ENCODE measurements around the gene LMTK3.
"Not testable (repeated sequence)": the region's sequence is repeated elsewhere in the genome, so short reads cannot be mapped to it uniquely, and the experiment has no call there.

The LMTK3 gene

DNA sequence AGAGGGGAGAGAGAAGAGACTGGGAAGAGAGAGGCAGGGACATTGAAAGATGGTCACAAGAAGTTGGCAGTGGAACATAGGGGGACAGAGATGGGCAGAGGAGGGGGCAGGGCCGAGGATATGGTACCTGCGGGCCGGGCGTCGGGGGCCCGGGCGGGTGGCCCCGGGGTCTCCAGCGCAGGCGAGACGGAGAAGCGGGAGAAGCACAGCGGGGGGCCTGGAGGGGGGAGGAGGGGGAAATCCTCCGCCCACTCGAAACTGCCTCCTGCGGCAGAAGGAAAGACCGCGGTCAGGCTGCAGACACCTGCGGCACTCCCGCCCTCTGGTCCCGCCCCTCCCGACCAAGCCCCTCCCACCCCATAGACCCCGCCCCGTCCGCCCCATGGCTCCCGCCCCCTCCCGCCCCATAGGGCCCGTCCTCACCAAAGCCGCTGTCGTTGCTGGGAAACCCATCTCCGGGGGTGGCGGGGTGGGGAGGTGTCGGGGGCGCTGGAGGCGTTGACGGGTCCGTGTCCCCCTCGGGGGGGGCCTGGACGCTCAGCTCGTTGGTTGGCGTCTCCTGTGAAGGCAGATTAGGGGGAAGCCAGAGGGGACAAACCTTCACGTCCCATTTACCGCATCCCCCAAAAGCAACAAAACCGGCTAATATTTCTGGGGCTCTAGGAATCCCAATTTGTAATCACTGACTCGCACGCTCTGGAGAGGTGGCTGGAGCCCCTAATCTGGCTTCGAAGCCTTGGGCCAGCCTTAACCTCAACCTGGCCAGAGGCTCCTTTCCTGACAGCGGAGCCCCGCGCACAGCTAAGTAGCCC, 20.4 kb downstream of the LMTK3 start:
- in situ Hi-C loops (cut with MboI; ENCODE audit: low sequenced_read_pairs) = no loop called here

DNA sequence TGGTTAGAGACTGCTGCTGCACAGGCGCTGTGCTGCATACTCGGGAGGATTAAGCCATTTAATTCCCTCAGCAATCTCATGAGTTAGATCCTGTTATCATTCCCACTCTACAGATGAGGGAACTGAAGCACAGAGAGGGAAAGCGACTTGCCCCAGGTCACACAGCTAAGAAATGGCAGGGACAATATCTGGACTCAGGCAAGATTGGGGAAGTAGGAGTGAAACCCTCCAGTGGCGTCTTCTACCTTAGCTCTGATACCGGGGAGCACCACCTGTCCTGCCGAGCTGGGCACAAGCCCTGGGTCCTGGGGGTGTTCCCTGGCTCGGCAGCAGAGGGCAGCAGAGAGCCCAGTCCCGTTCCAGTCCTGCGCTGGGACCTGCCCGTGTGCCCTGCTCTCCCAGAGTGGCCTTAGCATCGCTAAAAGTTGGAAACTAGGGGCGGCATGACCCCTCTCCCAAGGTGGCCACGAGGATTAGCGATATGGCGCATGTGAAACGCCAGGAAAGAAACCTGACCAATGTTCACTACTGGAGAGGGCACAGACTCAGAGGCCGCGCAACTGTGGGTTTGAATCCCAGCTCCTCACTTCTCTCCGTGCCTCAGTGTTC, 21.9 kb downstream of the LMTK3 start:
- in situ Hi-C loops (cut with MboI; ENCODE audit: low sequenced_read_pairs) = no loop called here

DNA sequence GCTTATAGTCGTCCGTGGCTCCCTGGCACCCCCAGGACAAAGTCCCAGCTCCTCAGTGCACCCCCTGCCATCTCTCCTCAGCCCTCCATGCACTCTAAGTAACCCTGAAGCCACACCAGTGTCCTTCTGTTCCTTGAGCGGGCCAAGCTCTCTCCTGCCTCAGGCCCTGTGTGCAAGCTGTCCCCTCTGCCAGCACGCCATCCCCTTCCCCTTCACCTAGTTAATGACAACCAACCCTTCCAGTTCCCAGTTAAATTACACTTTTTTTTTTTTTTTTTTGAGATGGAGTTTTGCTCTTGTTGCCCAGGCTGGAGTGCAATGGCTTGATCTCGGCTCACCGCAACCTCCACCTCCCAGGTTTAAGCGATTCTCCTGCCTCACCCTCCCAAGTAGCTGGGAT, 23.2 kb downstream of the LMTK3 start:
- in situ Hi-C loops (cut with MboI; ENCODE audit: low sequenced_read_pairs) = not testable (repeated sequence)

DNA sequence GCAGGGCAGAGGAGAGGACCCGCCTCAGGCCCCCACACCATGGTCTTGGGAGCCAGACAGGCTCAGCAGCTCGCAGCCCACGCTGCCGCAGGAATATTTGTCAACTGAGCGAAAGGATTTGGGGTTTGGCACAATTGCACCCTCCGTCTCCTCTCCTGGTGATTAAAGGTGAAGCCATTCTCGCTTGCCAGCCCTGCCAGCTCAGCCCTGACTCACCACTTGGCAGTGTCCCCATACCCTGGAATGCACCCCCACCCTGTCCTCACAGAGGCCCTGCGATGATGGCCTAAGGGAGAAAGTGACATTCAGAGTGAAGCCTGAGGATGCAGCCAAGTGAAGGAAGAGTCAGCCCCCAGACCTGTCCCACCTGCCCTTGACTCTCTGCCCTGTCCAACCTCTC, 23.7 kb downstream of the LMTK3 start:
- in situ Hi-C loops (cut with MboI; ENCODE audit: low sequenced_read_pairs) = no loop called here

DNA sequence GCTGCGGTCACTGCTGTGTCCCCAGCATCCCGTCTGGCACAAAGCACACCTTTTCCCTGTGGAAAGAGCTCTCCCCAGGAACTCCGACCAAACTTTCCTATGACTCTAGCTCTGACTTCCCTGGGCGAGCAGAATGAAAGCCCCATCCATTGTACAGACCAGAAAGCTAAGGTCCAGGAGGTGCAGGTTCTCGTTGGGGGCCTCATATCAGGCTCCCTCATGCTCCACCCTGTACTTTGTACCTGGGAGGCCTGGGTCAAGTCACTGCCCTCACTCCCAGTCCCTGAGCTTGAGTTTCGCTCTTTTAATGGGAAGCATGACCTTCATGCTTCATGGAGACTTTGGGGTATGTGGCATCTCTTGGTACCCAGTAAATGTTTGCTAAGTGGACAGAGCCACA, 24.1 kb downstream of the LMTK3 start:
- in situ Hi-C loops (cut with MboI; ENCODE audit: low sequenced_read_pairs) = no loop called here

DNA sequence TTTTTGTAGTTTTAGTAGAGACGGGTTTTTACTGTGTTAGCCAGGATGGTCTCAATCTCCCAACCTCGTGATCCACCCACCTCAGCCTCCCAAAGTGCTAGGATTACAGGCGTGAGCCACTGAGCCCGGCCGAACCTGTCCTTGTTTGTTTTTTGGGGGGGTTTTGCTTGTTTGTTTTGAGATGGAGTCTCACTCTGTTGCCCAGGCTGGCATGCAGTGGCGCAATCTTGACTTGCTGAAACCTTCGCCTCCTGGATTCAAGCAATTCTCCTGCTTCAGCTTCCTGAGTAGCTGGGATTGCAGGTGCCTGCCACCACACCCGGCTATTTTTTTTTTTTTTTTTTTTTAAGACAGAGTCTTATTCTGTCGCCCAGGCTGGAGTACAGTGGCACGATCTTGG, 24.9 kb downstream of the LMTK3 start:
- in situ Hi-C loops (cut with MboI; ENCODE audit: low sequenced_read_pairs) = not testable (repeated sequence)

DNA sequence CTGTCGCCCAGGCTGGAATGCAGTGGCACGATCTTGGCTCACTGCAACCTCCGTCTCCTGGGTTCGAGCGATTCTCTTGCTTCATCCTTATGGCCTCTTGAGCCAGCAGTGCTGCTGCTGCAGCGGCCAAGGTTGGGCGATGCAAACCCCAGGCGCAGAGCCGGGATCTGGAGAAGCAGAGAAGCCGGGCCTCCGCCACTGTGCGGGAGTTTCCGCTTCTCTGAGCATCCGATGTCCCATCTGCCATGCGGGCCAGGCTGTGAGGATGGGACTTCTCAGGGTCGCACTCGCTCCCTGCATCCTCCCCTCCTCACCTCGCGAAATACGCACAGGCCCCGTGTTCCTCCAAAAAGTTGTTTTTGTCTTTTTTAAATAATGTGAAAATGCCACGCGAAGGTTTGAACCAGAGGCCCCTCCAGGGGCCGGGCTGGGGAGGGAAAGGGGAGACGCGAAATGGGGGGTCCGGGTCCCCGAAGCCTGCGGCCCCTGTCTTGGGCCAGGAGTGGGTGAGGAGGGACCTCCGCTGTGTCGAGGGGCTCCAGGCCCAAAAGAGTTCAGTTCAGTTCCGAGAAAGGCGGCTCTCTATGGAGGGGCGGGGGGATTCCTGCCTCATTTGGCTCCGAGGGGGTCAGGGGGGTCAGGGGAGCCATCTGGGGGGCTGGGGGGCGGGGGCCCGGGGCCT, 26.6 kb downstream of the LMTK3 start:
- in situ Hi-C loops (cut with MboI; ENCODE audit: low sequenced_read_pairs) = no loop called here

DNA sequence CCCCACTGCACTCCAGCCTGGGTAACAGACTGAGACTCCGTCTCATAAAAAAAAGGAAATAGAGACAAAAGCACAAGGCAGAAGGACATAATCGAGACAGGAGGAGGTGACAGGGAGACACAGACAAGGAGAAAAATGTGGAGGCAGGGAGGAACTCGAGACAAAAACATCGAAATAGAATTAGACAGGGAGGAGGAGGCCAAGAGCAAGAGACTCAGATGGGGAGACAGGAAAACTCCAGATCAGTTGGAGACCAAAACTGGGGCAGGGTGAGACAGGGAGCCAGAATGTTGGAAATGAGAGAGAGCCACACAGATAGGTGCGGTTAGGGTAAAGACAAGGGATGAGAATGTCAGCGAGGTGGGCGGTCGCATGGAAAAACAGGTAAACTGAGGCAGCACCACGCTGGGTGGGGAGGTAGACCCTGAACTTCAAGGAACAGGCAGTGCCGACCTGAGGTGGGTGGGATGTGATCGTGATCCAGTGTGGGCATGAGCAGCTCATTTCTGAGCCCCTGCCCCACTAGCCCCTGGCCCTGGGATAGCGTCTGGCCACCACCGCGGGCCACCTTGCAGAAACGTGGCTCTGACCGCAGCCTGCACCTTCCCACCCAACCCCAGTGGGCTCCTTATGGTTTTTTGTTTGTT, 27.3 kb downstream of the LMTK3 start:
- in situ Hi-C loops (cut with MboI; ENCODE audit: low sequenced_read_pairs) = no loop called here

DNA sequence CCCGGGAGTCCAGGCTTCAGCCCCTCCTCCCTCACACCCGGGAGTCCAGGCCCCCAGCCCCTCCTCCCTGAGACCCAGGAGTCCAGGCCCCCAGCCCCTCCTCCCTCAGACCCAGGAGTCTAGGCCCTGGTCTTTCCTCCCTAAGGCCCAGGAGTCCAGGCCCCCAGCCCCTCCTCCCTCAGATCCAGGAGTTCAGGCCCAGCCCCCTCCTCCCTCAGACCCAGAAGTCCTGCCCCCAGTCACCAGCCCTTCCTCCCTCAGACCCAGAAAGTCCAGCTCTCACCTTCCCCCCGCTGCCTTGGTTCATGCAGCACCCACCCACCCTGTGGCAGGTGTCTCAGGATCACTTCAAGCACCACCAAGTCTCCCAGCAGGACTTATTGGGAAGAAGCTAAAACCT, 28.3 kb downstream of the LMTK3 start:
- in situ Hi-C loops (cut with MboI; ENCODE audit: low sequenced_read_pairs) = no loop called here

DNA sequence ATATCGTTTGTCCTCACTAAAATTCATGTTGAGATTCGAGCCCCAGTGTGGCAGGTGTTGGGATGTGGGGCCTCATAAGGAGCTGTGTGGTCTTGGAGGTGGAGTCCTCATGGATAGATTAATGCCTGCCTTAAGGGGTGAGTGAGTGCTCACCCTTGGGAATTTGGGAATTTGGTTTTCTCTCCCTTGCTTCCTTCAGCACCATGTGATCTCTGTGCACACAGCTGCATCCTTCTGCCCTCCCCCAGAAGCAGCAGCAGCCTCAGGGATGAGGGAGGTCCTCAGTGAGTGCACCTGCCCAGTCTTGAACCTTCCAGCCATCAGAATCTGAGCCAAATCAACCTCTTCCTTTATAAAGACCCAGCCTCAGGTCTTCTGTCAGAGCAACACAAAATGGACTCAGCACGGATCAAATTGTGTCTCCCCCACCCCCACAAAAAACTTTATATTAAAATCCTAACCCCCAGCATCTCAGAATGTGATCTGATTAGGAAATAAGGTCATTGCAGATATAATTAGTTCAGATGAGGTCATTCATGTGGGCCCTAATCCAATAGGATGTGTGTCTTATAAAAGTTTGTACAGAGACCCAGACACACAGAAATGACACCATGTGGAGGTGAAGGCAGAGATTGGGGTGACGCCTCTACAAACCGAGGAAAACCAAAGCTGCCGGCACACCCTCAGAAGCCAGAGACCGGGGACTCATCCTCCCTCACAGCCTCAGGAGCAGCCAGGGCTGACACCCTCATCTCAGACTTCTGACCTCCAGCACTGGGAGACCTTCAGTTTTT, 29.6 kb downstream of the LMTK3 start:
- in situ Hi-C loops (cut with MboI; ENCODE audit: low sequenced_read_pairs) = no loop called here

DNA sequence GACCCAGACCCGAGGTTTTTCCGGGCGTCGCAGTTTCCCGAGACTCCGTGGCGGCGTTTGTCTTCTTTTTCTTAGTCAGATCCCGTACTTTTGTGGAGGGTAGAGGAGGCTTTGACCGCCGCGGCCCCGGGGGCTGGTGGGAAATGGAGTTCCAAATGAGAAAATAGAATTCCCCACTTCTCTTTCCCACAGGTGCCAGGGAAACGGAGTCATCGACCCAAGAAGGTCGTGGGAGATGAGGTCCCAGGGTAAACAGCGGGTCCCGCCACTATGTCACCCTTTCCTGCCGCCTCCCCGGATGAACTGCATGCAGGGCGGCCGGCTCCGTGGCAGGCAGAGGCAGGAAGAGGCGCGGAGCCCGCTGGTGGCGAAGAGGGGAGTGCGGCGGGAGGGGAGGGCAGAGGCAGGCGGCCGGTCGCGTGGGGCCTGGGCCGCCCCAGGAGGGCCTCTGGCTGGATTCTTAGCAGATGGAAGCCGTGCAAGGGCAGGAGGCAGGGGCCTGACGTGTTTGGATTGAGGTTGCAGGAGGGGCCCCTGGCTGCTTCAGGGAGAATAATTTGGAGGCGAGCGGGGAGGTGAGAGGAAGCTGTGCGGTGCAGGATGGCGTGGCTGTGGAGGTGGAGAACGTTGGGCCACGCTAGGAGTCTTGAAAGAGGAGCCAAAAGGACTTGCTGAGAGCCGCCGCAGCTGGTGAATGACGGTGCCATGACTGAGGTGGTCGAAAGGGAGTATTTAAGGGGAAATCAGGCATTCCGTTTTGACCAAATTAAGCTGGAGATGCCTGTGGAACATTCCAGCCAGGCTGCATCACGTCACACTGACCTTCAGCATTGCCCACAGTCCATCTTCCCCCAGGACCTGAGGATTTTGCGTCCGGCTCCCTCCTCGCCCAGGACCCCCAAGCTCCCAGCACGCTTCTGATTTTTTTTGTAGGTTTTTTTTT, 30.8 kb downstream of the LMTK3 start:
- in situ Hi-C loops (cut with MboI; ENCODE audit: low sequenced_read_pairs) = no loop called here

DNA sequence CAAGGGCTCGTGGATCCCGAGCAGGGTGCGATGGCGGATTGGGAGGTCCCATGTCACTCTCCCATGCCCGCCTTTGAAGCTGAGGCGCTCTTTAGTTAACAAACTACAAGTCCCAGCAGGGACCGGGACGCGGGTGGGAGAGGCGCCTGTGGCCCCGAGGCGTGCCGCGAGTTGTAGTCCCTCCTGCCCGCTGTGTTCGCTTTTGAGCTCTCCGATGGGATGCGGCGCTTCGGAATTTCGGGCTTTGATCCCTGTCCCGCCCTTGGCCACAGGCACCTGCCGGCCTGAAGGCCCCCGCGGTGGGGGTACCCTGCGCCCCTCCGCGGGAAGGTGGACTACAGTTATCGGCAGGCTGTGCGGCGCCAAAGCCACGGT, 31.5 kb downstream of the LMTK3 start:
- in situ Hi-C loops (cut with MboI; ENCODE audit: low sequenced_read_pairs) = no loop called here

DNA sequence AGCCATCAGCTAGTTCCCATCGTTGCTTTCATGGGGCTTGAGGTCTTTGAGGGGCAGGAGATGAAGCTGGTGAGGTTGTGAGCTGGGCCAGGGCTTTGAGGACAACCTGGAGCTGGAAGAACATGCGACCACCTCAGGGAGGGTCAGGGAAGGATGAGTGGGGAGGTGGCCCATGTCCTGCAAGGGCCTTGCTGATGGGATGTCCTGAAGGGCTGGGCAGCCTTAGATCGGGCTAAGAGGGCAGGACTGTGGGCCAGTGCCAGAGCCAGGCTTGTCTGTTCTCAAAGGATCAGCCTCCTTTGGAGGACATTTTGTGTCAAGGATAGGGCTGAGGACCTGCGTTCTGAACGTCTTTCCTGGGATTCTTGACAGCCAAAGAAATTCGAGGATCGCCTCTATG, 31.9 kb downstream of the LMTK3 start:
- in situ Hi-C loops (cut with MboI; ENCODE audit: low sequenced_read_pairs) = no loop called here

DNA sequence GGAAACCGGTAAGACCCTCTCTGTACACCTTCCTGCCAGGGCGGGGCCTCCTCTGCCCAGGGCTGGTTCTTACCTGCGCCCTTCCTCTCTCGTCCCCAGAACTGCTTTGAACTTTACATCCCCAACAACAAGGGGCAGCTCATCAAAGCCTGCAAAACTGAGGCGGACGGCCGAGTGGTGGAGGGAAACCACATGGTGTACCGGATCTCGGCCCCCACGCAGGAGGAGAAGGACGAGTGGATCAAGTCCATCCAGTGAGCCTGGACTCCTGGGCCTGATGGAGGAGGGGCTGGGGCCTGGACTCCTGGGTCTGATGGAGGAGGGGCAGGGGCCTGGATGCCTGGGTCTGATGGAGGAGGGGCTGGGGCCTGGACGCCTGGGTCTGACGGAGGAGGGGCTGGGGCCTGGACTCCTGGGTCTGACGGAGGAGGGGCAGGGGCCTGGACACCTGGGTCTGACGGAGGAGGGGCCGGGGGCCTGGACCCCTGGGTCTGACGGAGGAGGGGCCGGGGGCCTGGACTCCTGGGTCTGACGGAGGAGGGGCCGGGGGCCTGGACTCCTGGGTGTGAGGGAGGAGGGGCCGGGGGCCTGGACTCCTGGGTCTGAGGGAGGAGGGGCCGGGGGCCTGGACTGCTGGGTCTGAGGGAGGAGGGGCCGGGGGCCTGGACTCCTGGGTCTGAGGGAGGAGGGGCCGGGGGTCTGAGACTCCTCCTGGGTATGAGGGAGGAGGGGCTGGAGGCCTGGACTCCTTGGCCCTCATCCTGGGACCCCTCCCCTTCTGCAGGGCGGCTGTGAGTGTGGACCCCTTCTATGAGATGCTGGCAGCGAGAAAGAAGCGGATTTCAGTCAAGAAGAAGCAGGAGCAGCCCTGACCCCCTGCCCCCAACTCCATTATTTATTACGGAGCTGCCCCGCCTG, 33.0 kb downstream of the LMTK3 start:
- in situ Hi-C loops (cut with MboI; ENCODE audit: low sequenced_read_pairs) = no loop called here

DNA sequence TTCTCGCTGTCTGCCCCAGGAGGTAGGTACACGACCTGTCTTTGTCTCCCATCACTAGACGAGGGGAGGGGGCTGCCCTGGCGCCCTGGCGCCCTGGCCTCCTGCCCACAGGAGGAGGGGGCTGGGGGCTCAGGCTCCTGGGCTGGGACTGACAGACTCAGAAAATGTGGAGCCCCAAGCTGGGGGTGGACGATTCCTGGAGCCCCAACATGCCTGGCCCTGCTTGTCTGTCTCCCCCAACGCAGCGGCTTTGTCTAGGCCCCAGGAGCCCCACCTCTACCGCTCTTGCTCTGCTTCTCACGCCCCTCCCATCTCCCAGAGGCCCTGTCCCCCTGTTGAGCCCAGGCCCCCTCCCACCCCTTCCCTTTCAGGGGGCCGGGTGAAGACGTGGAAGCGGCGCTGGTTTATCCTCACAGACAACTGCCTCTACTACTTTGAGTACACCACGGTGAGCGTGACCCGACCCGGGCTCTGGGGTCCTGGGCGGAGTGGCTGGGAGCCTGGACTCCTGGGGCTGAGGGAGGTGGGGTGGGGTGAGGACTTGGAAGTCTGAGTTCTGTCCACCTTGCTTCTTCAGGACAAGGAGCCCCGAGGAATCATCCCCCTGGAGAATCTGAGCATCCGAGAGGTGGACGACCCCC, 33.8 kb downstream of the LMTK3 start:
- in situ Hi-C loops (cut with MboI; ENCODE audit: low sequenced_read_pairs) = no loop called here

DNA sequence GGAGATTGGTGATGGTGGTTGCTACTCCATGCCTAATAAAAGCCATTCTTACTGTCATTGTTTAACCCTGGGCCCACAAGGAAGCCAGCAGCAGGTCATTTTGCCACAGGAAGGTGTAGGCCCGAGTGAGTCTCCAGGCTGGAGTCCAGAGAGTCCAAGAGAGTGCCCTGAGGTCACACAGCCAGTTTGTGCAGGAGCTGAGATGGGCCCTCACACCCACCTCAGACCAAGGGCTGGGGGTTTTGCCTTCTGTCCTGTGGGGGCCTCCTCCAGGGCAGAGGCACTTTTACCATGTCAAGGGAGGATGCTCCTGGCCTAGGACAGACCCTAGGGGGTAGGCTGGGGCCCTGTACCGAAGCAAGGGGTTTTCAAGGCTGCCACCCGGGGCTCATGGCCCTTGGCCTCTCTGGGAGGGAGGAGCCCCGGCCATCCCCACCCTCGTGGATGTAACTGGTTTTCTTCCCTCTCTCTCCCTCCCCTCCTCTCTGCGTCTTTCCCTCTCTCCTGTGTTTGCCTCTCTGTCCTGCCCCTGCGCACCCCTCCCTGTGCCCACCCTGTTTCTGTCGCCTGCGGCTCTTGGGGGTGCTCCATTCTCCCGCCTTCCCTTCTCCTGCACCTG, 34.5 kb downstream of the LMTK3 start:
- in situ Hi-C loops (cut with MboI; ENCODE audit: low sequenced_read_pairs) = no loop called here

DNA sequence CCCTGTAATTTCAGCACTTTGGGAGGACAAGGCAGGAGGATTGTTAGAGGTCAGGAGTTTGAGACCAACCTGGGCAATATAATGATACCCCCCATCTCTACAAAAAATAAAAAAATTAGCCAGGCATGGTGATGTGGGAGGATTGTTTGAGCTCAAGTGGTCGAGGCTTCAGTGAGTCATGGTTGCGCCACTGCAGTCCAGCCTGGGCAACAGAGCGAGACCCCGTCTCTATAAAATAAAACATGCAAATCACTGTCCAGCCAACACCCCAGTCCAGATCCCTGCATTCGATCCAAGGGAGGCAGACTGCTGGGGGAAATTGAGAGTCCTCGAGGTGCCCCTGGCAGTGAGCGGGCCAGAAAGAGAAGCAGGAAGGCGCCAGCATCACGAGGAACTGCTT, 35.5 kb downstream of the LMTK3 start:
- in situ Hi-C loops (cut with MboI; ENCODE audit: low sequenced_read_pairs) = no loop called here
